ENCODE results near the gene MCMBP. TPM values are rescaled to one million over a fixed set of nuclear protein-coding genes. Genes with fewer than 3 reads are reported as not detected.
"Not testable (repeated sequence)": the region's sequence is repeated elsewhere in the genome, so short reads cannot be mapped to it uniquely, and the experiment has no call there.

The MCMBP gene
- polyA plus RNA-seq, 1 experiment = 41.6 TPM

GRCh38 chr10:119908166-119908565 lies 35.5 kb upstream of the MCMBP start:
- TF ChIP-seq CTCF (IDR thresholded peaks at IDR 0.05; ENCODE audit: insufficient read depth, low read depth, low read length) = no peak
- POLR2A ChIA-PET = no interaction called here
- no peak overlapping the region for H3K4me3 ChIP-seq (ENCODE audit: low read depth, low read length)
- no peak for DNase-seq (ENCODE audit: low read depth)
- peaks cover 4% of the 10 kb centered on the region; the same call in 1 of the 2 replicates for H3K36me3 ChIP-seq (ENCODE audit: control insufficient read depth, insufficient read depth, low read length)
- CTCF ChIA-PET = no interaction called here
- no peaks in the 10 kb centered on the region for H3K27me3 ChIP-seq (ENCODE audit: control insufficient read depth, insufficient read depth, low read length)

DNA sequence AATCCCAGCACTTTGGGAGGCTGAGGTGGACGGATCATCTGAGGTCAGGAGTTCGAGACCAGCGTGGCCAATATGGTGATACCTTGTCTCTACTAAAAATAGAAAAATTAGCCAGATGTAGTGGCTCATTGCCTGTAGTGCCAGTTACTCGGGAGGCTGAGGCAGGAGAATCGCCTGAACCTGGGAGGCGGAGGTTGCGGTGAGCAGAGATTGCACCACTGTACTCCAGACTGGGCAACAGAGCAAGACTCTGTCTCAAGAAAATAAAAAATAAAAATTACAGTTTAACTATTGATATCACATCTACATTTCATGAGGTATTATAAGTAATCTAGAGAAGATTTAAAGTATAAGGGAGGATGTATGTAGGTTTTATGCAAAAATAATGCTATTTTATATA lies 35.1 kb upstream of the MCMBP start:
- DNase-seq (ENCODE audit: low read depth); H3K4me3 ChIP-seq (ENCODE audit: low read depth, low read length); H3K36me3 ChIP-seq (ENCODE audit: control insufficient read depth, insufficient read depth, low read length); H3K27me3 ChIP-seq (ENCODE audit: control insufficient read depth, insufficient read depth, low read length); POLR2A ChIA-PET; CTCF ChIA-PET: not testable (repeated sequence)

DNA sequence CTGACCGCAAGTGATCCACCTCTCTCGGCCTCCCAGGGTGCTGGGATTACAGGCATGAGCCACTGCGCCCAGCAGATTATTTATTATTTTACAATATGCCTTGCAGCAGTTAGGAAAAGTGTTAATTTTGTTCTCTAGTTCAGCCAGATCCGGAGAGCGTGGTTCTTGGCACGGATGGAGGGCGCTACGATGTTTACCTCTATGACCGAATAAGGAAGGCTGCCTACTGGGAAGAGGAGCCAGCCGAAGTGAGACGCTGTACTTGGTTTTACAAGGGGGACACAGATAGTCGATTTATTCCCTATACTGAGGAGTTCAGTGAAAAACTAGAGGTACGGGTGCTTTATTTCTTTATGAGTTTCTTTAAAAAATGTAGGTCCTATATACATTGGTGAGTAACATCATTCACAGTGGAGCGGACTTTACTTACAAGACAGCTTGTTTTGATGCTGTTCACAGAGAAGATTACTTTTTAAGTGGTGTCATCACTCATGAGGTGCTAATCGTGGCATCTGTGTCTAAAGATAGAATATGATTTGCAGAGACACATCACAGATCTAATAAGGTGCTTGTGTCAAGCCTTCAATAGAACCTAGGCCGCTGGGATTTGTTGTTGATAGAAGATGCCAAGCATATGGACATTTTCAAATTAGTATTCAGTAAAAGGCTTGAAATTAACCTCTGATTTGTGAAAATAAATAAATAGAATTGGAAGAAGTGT lies 31.5 kb upstream of the MCMBP start:
- no peak for TF ChIP-seq CTCF (IDR thresholded peaks at IDR 0.05; ENCODE audit: insufficient read depth, low read depth, low read length)
- ChIA-PET POLR2A (no interaction called here), CTCF (no interaction called here)
- DNase-seq (ENCODE audit: low read depth) = no peak
- Histone ChIP-seq H3K36me3 (ENCODE audit: control insufficient read depth, insufficient read depth, low read length) (peaks cover 5% of the 10 kb centered on the region), H3K4me3 (ENCODE audit: low read depth, low read length) (no peak overlapping the region), H3K27me3 (ENCODE audit: control insufficient read depth, insufficient read depth, low read length) (no peaks in the 10 kb centered on the region)

- no peaks in the 10 kb centered on the region for H3K27me3 ChIP-seq (ENCODE audit: control insufficient read depth, insufficient read depth, low read length)
- no peak for TF ChIP-seq CTCF (IDR thresholded peaks at IDR 0.05; ENCODE audit: insufficient read depth, low read depth, low read length)
- no peak overlapping the region for H3K4me3 ChIP-seq (ENCODE audit: low read depth, low read length)
- H3K36me3 ChIP-seq (ENCODE audit: control insufficient read depth, insufficient read depth, low read length) = peaks cover 5% of the 10 kb centered on the region
- ChIA-PET POLR2A (no interaction called here), CTCF (no interaction called here)
- DNase-seq (ENCODE audit: low read depth) = no peak
These were observed 25.9 kb upstream of the MCMBP start for GRCh38 chr10:119898577-119898976.

DNA sequence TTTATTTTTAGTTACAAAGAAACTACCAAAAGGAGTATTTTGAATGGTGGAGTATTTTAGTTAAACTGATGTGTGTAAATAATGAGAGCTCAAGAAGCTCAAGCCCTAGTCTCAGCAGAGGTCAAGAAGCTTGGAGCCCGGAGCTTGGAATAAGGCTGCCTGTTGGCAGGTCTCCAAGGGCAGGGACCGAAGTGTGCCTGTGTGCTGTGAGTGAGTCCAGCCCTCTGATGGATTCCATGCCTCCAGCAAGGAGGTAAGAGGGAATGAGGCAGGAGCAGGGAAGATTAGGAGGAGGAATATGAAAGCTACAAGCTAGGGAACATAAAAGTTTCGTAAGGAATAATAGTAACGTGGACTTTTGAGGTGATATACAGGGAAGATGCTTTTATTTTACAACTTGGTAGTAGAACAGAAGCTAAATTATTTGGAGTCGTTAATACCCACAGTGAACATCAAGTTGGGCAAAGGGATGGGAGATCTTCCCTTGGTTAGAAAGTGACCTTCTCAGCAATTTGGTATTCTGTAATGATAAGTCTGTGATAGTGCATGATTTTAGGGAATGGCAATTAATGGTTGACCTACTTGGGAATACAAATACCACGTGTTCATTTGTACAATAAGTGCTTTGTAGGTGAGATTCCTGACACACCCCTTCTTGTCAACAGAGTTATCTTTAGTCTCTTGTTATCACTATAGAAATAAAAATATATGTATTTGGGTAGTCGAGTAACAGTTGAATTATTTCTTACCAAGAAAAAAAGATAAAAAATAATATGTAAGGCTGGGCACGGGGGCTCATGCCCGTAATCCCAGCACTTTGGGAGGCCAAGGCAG lies 24.5 kb upstream of the MCMBP start:
- ChIA-PET POLR2A (interaction anchor here (0.8 kb wide), 1 partner anchor 94 kb away, joined by 15 read pairs; no protein-coding TSS in a partner anchor), CTCF (interaction anchor here (1.0 to 1.2 kb wide), 2 partner anchors 18 to 38 kb away, joined by 3 to 5 read pairs; no protein-coding TSS in a partner anchor)
- Histone ChIP-seq H3K4me3 (ENCODE audit: low read depth, low read length) (no peak overlapping the region), H3K27me3 (ENCODE audit: control insufficient read depth, insufficient read depth, low read length) (no peaks in the 10 kb centered on the region), H3K36me3 (ENCODE audit: control insufficient read depth, insufficient read depth, low read length) (peaks cover 5% of the 10 kb centered on the region)
- TF ChIP-seq CTCF (IDR thresholded peaks at IDR 0.05; ENCODE audit: insufficient read depth, low read depth, low read length) = no peak
- no peak for DNase-seq (ENCODE audit: low read depth)

Measured in BJ (cell line).